ENCODE measurements around the gene CDH4. TPM values are rescaled to one million over a fixed set of nuclear protein-coding genes. Genes with fewer than 3 reads are reported as not detected.
"Not testable (repeated sequence)": the region's sequence is repeated elsewhere in the genome, so short reads cannot be mapped to it uniquely, and the experiment has no call there.

Gene CDH4
- total RNA-seq, 1 experiment from 2014 or later, result not detected

- no peak for DNase-seq
- BruUV-seq (replicated peaks), result no TSS peak
- H3F3A ChIP-seq (ENCODE audit: insufficient read depth, low read depth), result 0 out of 2 replicates have a peak, but pooled peaks cover 4% of the 10 kb centered on the region
- no peak overlapping the region for H2AFZ ChIP-seq
- H3K27ac ChIP-seq, result no peak overlapping the region
- H3K36me3 ChIP-seq (ENCODE audit: low read depth), result no peaks in the 10 kb centered on the region
- no peak overlapping the region for H3K4me2 ChIP-seq
- H3K9me3 ChIP-seq (ENCODE audit: insufficient read depth, low read depth), result no peaks in the 10 kb centered on the region
- H3K79me2 ChIP-seq (ENCODE audit: low read depth), result no peaks in the 10 kb centered on the region
- ChIA-PET POLR2A (ENCODE audit: unreplicated experiment) (no interaction called here), CTCF (no interaction called here)
- intact Hi-C loops (cut with micrococcal nuclease; ENCODE audit: unreplicated experiment), result no loop called here
- no peaks in the 10 kb centered on the region for H3K9me2 ChIP-seq (ENCODE audit: insufficient read depth)
- H3K4me1 ChIP-seq (replicated peaks; ENCODE audit: insufficient read depth), result no peaks in the 10 kb centered on the region
- TF ChIP-seq CTCF (conservative IDR thresholded peaks at IDR 0.05), result no peak
- TF ChIP-seq EZH2 (IDR thresholded peaks at IDR 0.05; ENCODE audit: low read depth), result no peak
- H4K20me1 ChIP-seq (ENCODE audit: insufficient read depth), result peaks cover 14% of the 10 kb centered on the region; the same call in 1 of the 2 replicates
- no peaks in the 10 kb centered on the region for H3K27me3 ChIP-seq (ENCODE audit: insufficient read depth, low read depth)
- H3K4me3 ChIP-seq, result no peak overlapping the region
Measured at GRCh38 chr20:61982191-61982950, 730.3 kb downstream of the CDH4 start.

- no peak overlapping the region for H3K27ac ChIP-seq
- no peaks in the 10 kb centered on the region for H3K4me1 ChIP-seq (replicated peaks; ENCODE audit: insufficient read depth)
- CTCF ChIA-PET, result no interaction called here
- H3K79me2 ChIP-seq (ENCODE audit: low read depth), result no peaks in the 10 kb centered on the region
- peaks cover 14% of the 10 kb centered on the region; the same call in 1 of the 2 replicates for H4K20me1 ChIP-seq (ENCODE audit: insufficient read depth)
- POLR2A ChIA-PET (ENCODE audit: unreplicated experiment), result no interaction called here
- no peaks in the 10 kb centered on the region for H3K9me2 ChIP-seq (ENCODE audit: insufficient read depth)
- no peak overlapping the region for H3K4me2 ChIP-seq
- H3K9me3 ChIP-seq (ENCODE audit: insufficient read depth, low read depth), result no peaks in the 10 kb centered on the region
- 0 out of 2 replicates have a peak, but pooled peaks cover 4% of the 10 kb centered on the region for H3F3A ChIP-seq (ENCODE audit: insufficient read depth, low read depth)
- no peak overlapping the region for H3K4me3 ChIP-seq
- H2AFZ ChIP-seq, result no peak overlapping the region
- H3K27me3 ChIP-seq (ENCODE audit: insufficient read depth, low read depth), result no peaks in the 10 kb centered on the region
- H3K36me3 ChIP-seq (ENCODE audit: low read depth), result no peaks in the 10 kb centered on the region
- no peak for DNase-seq
- intact Hi-C loops (cut with micrococcal nuclease; ENCODE audit: unreplicated experiment), result no loop called here
- no TSS peak for BruUV-seq (replicated peaks)
- TF ChIP-seq CTCF (conservative IDR thresholded peaks at IDR 0.05) (no peak), EZH2 (IDR thresholded peaks at IDR 0.05; ENCODE audit: low read depth) (no peak)
Measured at GRCh38 chr20:61982951-61983315, 730.9 kb downstream of the CDH4 start.

GRCh38 chr20:61983965-61984364 lies 731.9 kb downstream of the CDH4 start:
- H3K9me2 ChIP-seq (ENCODE audit: insufficient read depth), result no peaks in the 10 kb centered on the region

GRCh38 chr20:61984431-61984830 lies 732.4 kb downstream of the CDH4 start:
- H4K20me1 ChIP-seq (ENCODE audit: insufficient read depth), result peaks cover 14% of the 10 kb centered on the region; the same call in 1 of the 2 replicates
- H3K4me1 ChIP-seq (replicated peaks; ENCODE audit: insufficient read depth); H2AFZ ChIP-seq; H3K4me2 ChIP-seq; H3K9me2 ChIP-seq (ENCODE audit: insufficient read depth); H3K4me3 ChIP-seq; H3K36me3 ChIP-seq (ENCODE audit: low read depth); H3K27ac ChIP-seq; CTCF ChIA-PET; H3K79me2 ChIP-seq (ENCODE audit: low read depth); DNase-seq; POLR2A ChIA-PET (ENCODE audit: unreplicated experiment); BruUV-seq (replicated peaks); H3F3A ChIP-seq (ENCODE audit: insufficient read depth, low read depth); intact Hi-C loops (cut with micrococcal nuclease; ENCODE audit: unreplicated experiment); H3K27me3 ChIP-seq (ENCODE audit: insufficient read depth, low read depth); H3K9me3 ChIP-seq (ENCODE audit: insufficient read depth, low read depth): not testable (repeated sequence)

More at GRCh38 chr20:61983965-61984364, 731.9 kb downstream of the CDH4 start:
- no peaks in the 10 kb centered on the region for H3K36me3 ChIP-seq (ENCODE audit: low read depth)
- H3K4me1 ChIP-seq (replicated peaks; ENCODE audit: insufficient read depth), result no peaks in the 10 kb centered on the region
- no peak for TF ChIP-seq CTCF (conservative IDR thresholded peaks at IDR 0.05)
- TF ChIP-seq EZH2 (IDR thresholded peaks at IDR 0.05; ENCODE audit: low read depth), result no peak
- no peaks in the 10 kb centered on the region for H3K79me2 ChIP-seq (ENCODE audit: low read depth)
- intact Hi-C loops (cut with micrococcal nuclease; ENCODE audit: unreplicated experiment), result no loop called here
- ChIA-PET POLR2A (ENCODE audit: unreplicated experiment) (no interaction called here), CTCF (no interaction called here)
- H3K27me3 ChIP-seq (ENCODE audit: insufficient read depth, low read depth), result no peaks in the 10 kb centered on the region
- H3K27ac ChIP-seq, result no peak overlapping the region
- no peak overlapping the region for H3K4me2 ChIP-seq
- H2AFZ ChIP-seq, result no peak overlapping the region
- peaks cover 14% of the 10 kb centered on the region; the same call in 1 of the 2 replicates for H4K20me1 ChIP-seq (ENCODE audit: insufficient read depth)
- 0 out of 2 replicates have a peak, but pooled peaks cover 9% of the 10 kb centered on the region for H3F3A ChIP-seq (ENCODE audit: insufficient read depth, low read depth)
- no peaks in the 10 kb centered on the region for H3K9me3 ChIP-seq (ENCODE audit: insufficient read depth, low read depth)
- DNase-seq, result no peak
- H3K4me3 ChIP-seq, result no peak overlapping the region
- no TSS peak for BruUV-seq (replicated peaks)
